VCaP (cell line): ENCODE data around the gene SCPEP1.
"Not testable (repeated sequence)": the region's sequence is repeated elsewhere in the genome, so short reads cannot be mapped to it uniquely, and the experiment has no call there.

ENCODE experiments used
- H3K27ac ChIP-seq: fragments of 450-650 bp; 2 replicates; pipeline ENCODE4 v1.5.1; 2017
- CTCF ChIP-seq: fragments of 450-650 bp; conservative IDR thresholded peaks from 2 replicates; pipeline ENCODE4 v1.5.1; 2017; ENCODE audit warnings: mild to moderate bottlenecking, moderate library complexity

Gene SCPEP1

GRCh38 chr17:56978441-56979090, 635 bp downstream of the SCPEP1 start:
- no peak for TF ChIP-seq CTCF
- peak overlapping the region; percentile 74 for H3K27ac ChIP-seq

GRCh38 chr17:56979091-56979480, 1.2 kb downstream of the SCPEP1 start:
- H3K27ac ChIP-seq = peak overlapping the region; percentile 74
- no peak for TF ChIP-seq CTCF

GRCh38 chr17:56980526-56980925, 2.6 kb downstream of the SCPEP1 start:
- not testable (repeated sequence) for H3K27ac ChIP-seq

- no peak overlapping the region for H3K27ac ChIP-seq
- TF ChIP-seq CTCF = no peak
Measured at GRCh38 chr17:56982312-56982711, 4.4 kb downstream of the SCPEP1 start.

GRCh38 chr17:56983366-56983765, 5.4 kb downstream of the SCPEP1 start:
- TF ChIP-seq CTCF = no peak

GRCh38 chr17:56985371-56986162, 7.6 kb downstream of the SCPEP1 start:
- TF ChIP-seq CTCF = no peak
- peak overlapping the region; percentile 5; the same call in 1 of the 2 replicates for H3K27ac ChIP-seq

More at GRCh38 chr17:56983366-56983765, 5.4 kb downstream of the SCPEP1 start:
- H3K27ac ChIP-seq = no peak overlapping the region

- no peak for TF ChIP-seq CTCF
- peak overlapping the region; percentile 60 for H3K27ac ChIP-seq
Measured at GRCh38 chr17:56987283-56987834, 9.4 kb downstream of the SCPEP1 start.
